H1 (cell line): ENCODE measurements around the gene GPATCH4. TPM values are rescaled to one million over a fixed set of nuclear protein-coding genes. Genes with fewer than 3 reads are reported as not detected.

ENCODE experiments used
- CTCF ChIA-PET: fragments of 300-600 bp; sonication (Branson Sonifier 250); formaldehyde crosslinking; loops from one replicate; lab custom pipeline; 2021; ENCODE audit not compliant: partially characterized antibody; lab: Charles Lee
- POLR2A ChIA-PET: fragments of 300-600 bp; sonication (Branson Sonifier 250); formaldehyde crosslinking; loops from one replicate; lab custom pipeline; 2021; ENCODE audit warnings: inconsistent platforms; ENCODE audit not compliant: partially characterized antibody; lab: Charles Lee
- DNase-seq, 2 experiments: peaks; one replicate each; pipeline versions ENCODE4 v3.0.0 to v3.0.0-alpha.2; 2010 to 2022; ENCODE audit warnings: low spot score in 2 of 2, low read depth in 1 of 2, mixed read lengths in 1 of 2
- FAIRE-seq: peaks from 2 replicates; lab custom pipeline; 2011; peaks lifted over from hg19 to GRCh38; lab: Jason Lieb, UNC
- H2AFZ ChIP-seq: 2 replicates; pipeline ENCODE4 v1.8.1; 2012; ENCODE audit warnings: low read length, inconsistent platforms
- H2AK5ac ChIP-seq: 2 replicates; pipeline ENCODE4 v1.6.1; 2013; ENCODE audit warnings: low read depth, low read length
- H2BK120ac ChIP-seq: replicated peaks from 2 replicates; pipeline ENCODE3; 2013; ENCODE audit warnings: low read depth, low read length, inconsistent platforms
- H2BK12ac ChIP-seq: 2 replicates; pipeline ENCODE4 v1.6.1; 2013; ENCODE audit warnings: low read depth, low read length
- H2BK15ac ChIP-seq: 2 replicates; pipeline ENCODE4 v1.6.1; 2013; ENCODE audit warnings: low read length
- H2BK20ac ChIP-seq: 2 replicates; pipeline ENCODE4 v1.6.1; 2013; ENCODE audit warnings: low read length
- H2BK5ac ChIP-seq: 2 replicates; pipeline ENCODE4 v1.6.1; 2013; ENCODE audit warnings: low read depth, low read length
- H3K14ac ChIP-seq: 2 replicates; pipeline ENCODE4 v1.6.1; 2013; ENCODE audit warnings: inconsistent platforms; ENCODE audit not compliant: insufficient read length
- H3K18ac ChIP-seq: 2 replicates; pipeline ENCODE4 v1.6.1; 2013; ENCODE audit warnings: low read length; ENCODE audit errors: extremely low read depth
- H3K23ac ChIP-seq: 2 replicates; pipeline ENCODE4 v1.6.1; 2013; ENCODE audit warnings: inconsistent platforms; ENCODE audit not compliant: insufficient read length
- H3K23me2 ChIP-seq: 2 replicates; pipeline ENCODE4 v1.6.1; 2013; ENCODE audit warnings: low read depth, low read length
- H3K27ac ChIP-seq: 2 replicates; pipeline ENCODE4 v1.6.1; 2011; ENCODE audit warnings: low read depth, low read length, inconsistent platforms
- H3K27me3 ChIP-seq, 4 experiments: replicated peaks in 1 of 4; 1 replicate in 1 of 4; 2 replicates in 3 of 4; pipeline versions ENCODE4 v1.6.1 to v1.8.1; 2011 to 2013; ENCODE audit warnings: low read length in 3 of 4, mild to moderate bottlenecking in 3 of 4, inconsistent platforms in 2 of 4, mixed read lengths in 2 of 4, moderate library complexity in 1 of 4; ENCODE audit not compliant: control insufficient read depth in 3 of 4, insufficient read depth in 3 of 4; ENCODE audit errors: extremely low read depth in 1 of 4
- H3K36me3 ChIP-seq, 4 experiments: 2 replicates each; pipeline versions ENCODE4 v1.6.1 to v1.8.1; 2011 to 2013; ENCODE audit warnings: mild to moderate bottlenecking in 4 of 4, low read length in 3 of 4, moderate library complexity in 2 of 4, control low read depth in 1 of 4, inconsistent platforms in 1 of 4; ENCODE audit not compliant: insufficient read depth in 4 of 4, control insufficient read depth in 2 of 4
- H3K4ac ChIP-seq: replicated peaks from 2 replicates; pipeline ENCODE3; 2013; ENCODE audit warnings: low read length, low read depth, mixed read lengths, inconsistent platforms; ENCODE audit not compliant: insufficient read length
- H3K4me1 ChIP-seq, 4 experiments: replicated peaks in 1 of 4; 1 replicate in 1 of 4; 2 replicates in 3 of 4; pipeline versions ENCODE4 v1.6.1 to v1.8.1; 2011 to 2013; ENCODE audit warnings: low read length in 3 of 4, inconsistent platforms in 2 of 4, mixed read lengths in 1 of 4; ENCODE audit not compliant: insufficient read depth in 4 of 4, control insufficient read depth in 3 of 4
- H3K4me2 ChIP-seq, 2 experiments: 2 replicates each; pipeline versions ENCODE4 v1.6.1 to v1.8.1; 2011 to 2013; ENCODE audit warnings: low read depth in 2 of 2, low read length in 2 of 2, control low read depth in 1 of 2, inconsistent platforms in 1 of 2, mild to moderate bottlenecking in 1 of 2; ENCODE audit not compliant: insufficient read depth in 1 of 2
- H3K4me3 ChIP-seq, 4 experiments: fragments of 200-600, 300-600 bp in 1 of 4; sonication (generic), shearing (Covaris generic), sonication (Bioruptor Twin) in 1 of 4; 2 replicates each; pipeline versions ENCODE4 v1.5.1 to v1.8.1; 2011 to 2016; ENCODE audit warnings: low read length in 4 of 4, low read depth in 3 of 4, control low read depth in 2 of 4, inconsistent platforms in 2 of 4, mild to moderate bottlenecking in 2 of 4, mixed read lengths in 1 of 4, moderate library complexity in 1 of 4; ENCODE audit not compliant: insufficient read depth in 2 of 4; ENCODE audit errors: extremely low read depth in 1 of 4
- H3K56ac ChIP-seq: replicated peaks from 2 replicates; pipeline ENCODE3; 2013; ENCODE audit warnings: low read depth, mild to moderate bottlenecking, mixed read lengths, low read length, inconsistent platforms; ENCODE audit not compliant: insufficient read length
- H3K79me1 ChIP-seq: 2 replicates; pipeline ENCODE4 v1.6.1; 2013; ENCODE audit warnings: low read depth, low read length, control low read depth
- H3K79me2 ChIP-seq, 2 experiments: 2 replicates each; pipeline versions ENCODE4 v1.6.1 to v1.8.1; 2012 to 2013; ENCODE audit warnings: low read length in 2 of 2, mild to moderate bottlenecking in 2 of 2, inconsistent platforms in 1 of 2; ENCODE audit not compliant: insufficient read depth in 2 of 2, control insufficient read depth in 1 of 2
- H3K9ac ChIP-seq, 4 experiments: replicated peaks in 1 of 4; 1 replicate in 1 of 4; 2 replicates in 3 of 4; pipeline versions ENCODE4 v1.6.1 to v1.8.1; 2011 to 2013; ENCODE audit warnings: low read depth in 3 of 4, low read length in 3 of 4, control low read depth in 2 of 4, mild to moderate bottlenecking in 2 of 4, moderate library complexity in 2 of 4, inconsistent platforms in 1 of 4; ENCODE audit errors: extremely low read depth in 1 of 4
- H3K9me3 ChIP-seq, 2 experiments: 2 replicates each; pipeline versions ENCODE4 v1.6.1 to v1.8.1; 2012 to 2013; ENCODE audit warnings: mild to moderate bottlenecking in 2 of 2, moderate library complexity in 2 of 2, control low read depth in 1 of 2, inconsistent platforms in 1 of 2, low read depth in 1 of 2, low read length in 1 of 2, mixed read lengths in 1 of 2; ENCODE audit not compliant: insufficient read depth in 2 of 2
- H4K20me1 ChIP-seq, 2 experiments: replicated peaks in 1 of 2; 2 replicates each; pipeline versions ENCODE3 to v1.8.1; 2011 to 2013; ENCODE audit warnings: inconsistent platforms in 2 of 2, low read length in 2 of 2, mild to moderate bottlenecking in 1 of 2; ENCODE audit not compliant: insufficient read depth in 2 of 2, control insufficient read depth in 1 of 2
- H4K5ac ChIP-seq: 2 replicates; pipeline ENCODE4 v1.6.1; 2013; ENCODE audit warnings: low read length, low read depth, mixed read lengths, inconsistent platforms; ENCODE audit not compliant: insufficient read length
- H4K8ac ChIP-seq: 2 replicates; pipeline ENCODE4 v1.8.0; 2013; ENCODE audit warnings: mild to moderate bottlenecking, moderate library complexity, low read length, inconsistent platforms; ENCODE audit not compliant: insufficient read depth; ENCODE audit errors: extremely low read depth
- H4K91ac ChIP-seq: replicated peaks from 2 replicates; pipeline ENCODE3; 2013; ENCODE audit warnings: low read length, mixed read lengths, inconsistent platforms; ENCODE audit not compliant: insufficient read length
- ASH2L ChIP-seq: fragments of 200-600, 300-600 bp; sonication (generic); IDR thresholded peaks from one replicate; pipeline ENCODE4 v1.7.1; 2017; ENCODE audit warnings: low read length
- ATF3 ChIP-seq: IDR thresholded peaks from 2 replicates; pipeline ENCODE4 v1.6.1; 2011; ENCODE audit warnings: low read depth, mild to moderate bottlenecking, low read length; ENCODE audit not compliant: insufficient read depth
- EZH2 ChIP-seq: fragments of 200-600 bp; sonication (generic); IDR thresholded peaks from 2 replicates; pipeline ENCODE4 v1.7.1; 2012; ENCODE audit warnings: low read depth, mild to moderate bottlenecking, moderate library complexity, low read length, inconsistent platforms; ENCODE audit not compliant: severe bottlenecking
- SIRT6 ChIP-seq: IDR thresholded peaks from one replicate; pipeline ENCODE4 v1.7.1; 2012; ENCODE audit warnings: low read length, inconsistent platforms
- TAF7 ChIP-seq: optimal IDR thresholded peaks from 2 replicates; pipeline ENCODE3; 2011; ENCODE audit warnings: low read depth, mild to moderate bottlenecking, inconsistent platforms, low read length, moderate library complexity, borderline replicate concordance
- TCF12 ChIP-seq: IDR thresholded peaks from 2 replicates; pipeline ENCODE4 v1.6.1; 2011; ENCODE audit warnings: low read depth, mild to moderate bottlenecking, low read length
- ZNF274 ChIP-seq: IDR thresholded peaks from 2 replicates; pipeline ENCODE4 v1.7.0; 2012; ENCODE audit warnings: low read length, borderline replicate concordance; ENCODE audit errors: extremely low read depth
- WGBS, 2 experiments: shearing (Covaris generic) in 1 of 2; methylation state at CpG; one replicate each; pipeline versions ENCODE4 v1.1.6 to v1.1.7; 2013 to 2015; ENCODE audit warnings: low lambda C conversion rate in 2 of 2, mixed read lengths in 2 of 2, inconsistent platforms in 1 of 2, low coverage in 1 of 2, missing lambda C conversion rate in 1 of 2; ENCODE audit not compliant: insufficient replicate concordance in 2 of 2, insufficient coverage in 1 of 2, insufficient read length in 1 of 2; ENCODE audit errors: extremely low coverage in 1 of 2, missing lambda C conversion rate in 1 of 2; 5-methylcytosine and 5-hydroxymethylcytosine counted together
- polyA plus RNA-seq, 7 experiments: library from polyadenylated mRNA; depleted of rRNA in 3 of 7; stranded (reverse) in 5 of 7; unstranded in 2 of 7; fragments of >200 nt in 5 of 7; fragments of 200-250 nt in 2 of 7; gene quantifications; 1 replicate in 5 of 7; 2 replicates in 1 of 7; 4 replicates in 1 of 7; pipeline versions ENCODE4 v1.2.1 to v1.2.3, GENCODE V29; 2011 to 2013; ENCODE audit warnings: missing spikeins in 2 of 7, mixed read lengths in 2 of 7
- total RNA-seq: library from RNA; stranded (reverse); fragmentation: NEBNext Ultra II Directional; extraction: Animal tissue kit (Norgen Biotek cat#: 25700); gene quantifications from 2 replicates; pipeline ENCODE4 v1.2.1, GENCODE V29; 2021

GPATCH4 gene
- total and polyA plus RNA-seq, 2 of the 8 experiments (the other 6 are each of a cell fraction or from before 2014, with no cell fraction given) = 20.5 to 47.9 TPM

GRCh38 chr1:156546267-156546666, 55.0 kb downstream of the GPATCH4 start:
- FAIRE-seq (no peak), DNase-seq (no peak)
- H3K18ac ChIP-seq = no peak overlapping the region
- no peak overlapping the region for H4K5ac ChIP-seq
- H2BK5ac ChIP-seq = no peak overlapping the region
- H2BK120ac ChIP-seq = no peak overlapping the region
- no peak overlapping the region for H4K8ac ChIP-seq
- no peak overlapping the region for H2BK12ac ChIP-seq
- H3K4ac ChIP-seq = no peak overlapping the region
- no peak overlapping the region for H3K27ac ChIP-seq
- no peaks in the 10 kb centered on the region for H3K9me3 ChIP-seq
- ChIA-PET CTCF (interaction anchor here (6.8 kb wide), 1 partner anchor 64 kb away, joined by 33 read pairs; no protein-coding TSS in a partner anchor), POLR2A (interaction anchor here (2.1 kb wide), 1 partner anchor 21 kb away, joined by 8 read pairs; no protein-coding TSS in a partner anchor)
- H3K23ac ChIP-seq = no peak overlapping the region
- H4K91ac ChIP-seq = no peak overlapping the region
- H2BK15ac ChIP-seq = no peak overlapping the region
- no peak overlapping the region for H3K14ac ChIP-seq
- H2BK20ac ChIP-seq = no peak overlapping the region
- no peaks in the 10 kb centered on the region for H3K27me3 ChIP-seq
- TF ChIP-seq TCF12 (no peak), TAF7 (no peak), SIRT6 (no peak), ASH2L (no peak), ZNF274 (no peak), EZH2 (no peak), ATF3 (no peak)
- 95% methylated on average over 3 of the region's 3 CpGs; no CpG with 5 or more reads in 1 of the 2 experiments for WGBS, 2 experiments
- H2AFZ ChIP-seq = no peak overlapping the region
- no peak overlapping the region for H3K4me3 ChIP-seq
- no peaks in the 10 kb centered on the region for H3K79me1 ChIP-seq
- no peak overlapping the region for H3K56ac ChIP-seq
- H3K9ac ChIP-seq = no peak overlapping the region
- H2AK5ac ChIP-seq = no peak overlapping the region
- peaks cover 3 to 18% (median 12%) of the 10 kb centered on the region in 4 experiments; a peak in 7 of 8 replicates for H3K36me3 ChIP-seq
- H3K4me2 ChIP-seq = no peak overlapping the region
- no peaks in the 10 kb centered on the region for H3K4me1 ChIP-seq
- H3K23me2 ChIP-seq = no peaks in the 10 kb centered on the region
- peaks cover 0 to 10% of the 10 kb centered on the region in 2 experiments for H4K20me1 ChIP-seq
- no peaks in the 10 kb centered on the region for H3K79me2 ChIP-seq
